Right lobe of liver (tissue), 6 donors: Measurements from ENCODE around the gene PRG2. TPM values are rescaled to one million over a fixed set of nuclear protein-coding genes. Genes with fewer than 3 reads are reported as not detected.

Experiments used
- ATAC-seq, 4 donors: fragments of 200-7000 bp; cut with Tn5 transposase; one replicate each; pipeline ENCODE4 v1.9.1; 2020; ENCODE audit warnings: mild to moderate bottlenecking in 4 of 4, moderate library complexity in 4 of 4
- DNase-seq, 3 donors: peaks; one replicate each; pipeline ENCODE4 v3.0.0-alpha.2; 2020
- H3K27ac ChIP-seq, 3 donors: fragments of 200-600 bp; one replicate each; pipeline ENCODE4 v1.8.0; 2022
- H3K27me3 ChIP-seq, 2 donors: fragments of 200-600 bp; one replicate each; pipeline ENCODE4 v1.8.0; 2022
- H3K36me3 ChIP-seq, 4 donors: fragments of 200-600 bp; sonication (generic) in 1 of 4; one replicate each; pipeline versions ENCODE4 v1.5.1 to v1.8.0; 2017 to 2022; ENCODE audit warnings: control low read depth in 1 of 4
- H3K4me1 ChIP-seq, 4 donors: fragments of 200-600 bp; sonication (generic) in 1 of 4; one replicate each; pipeline versions ENCODE4 v1.5.1 to v1.8.0; 2017 to 2022; ENCODE audit warnings: control low read depth in 1 of 4
- H3K4me3 ChIP-seq, 3 donors: fragments of 200-600 bp; one replicate each; pipeline ENCODE4 v1.8.0; 2022
- H3K9me3 ChIP-seq, 4 donors: fragments of 200-600 bp; sonication (generic) in 1 of 4; one replicate each; pipeline versions ENCODE4 v1.5.1 to v1.8.0; 2017 to 2022; ENCODE audit warnings: control low read depth in 1 of 4
- POLR2A ChIP-seq: fragments of 450-650 bp; IDR thresholded peaks from one replicate; pipeline ENCODE4 v1.6.1; 2017; ENCODE audit warnings: antibody characterized with exemption, mild to moderate bottlenecking
- WGBS: methylation state at CpG from one replicate; pipeline ENCODE4 v1.1.6; 2018; ENCODE audit warnings: low coverage, low lambda C conversion rate; ENCODE audit not compliant: insufficient coverage; ENCODE audit errors: missing lambda C conversion rate; 5-methylcytosine and 5-hydroxymethylcytosine counted together
- intact Hi-C, 2 donors: fragments of 100-400 bp; cut with DNase I; formaldehyde crosslinking; loops; one replicate each; pipeline versions ENCODE4 v1.11.2 to v1.14.1; 2022
- total RNA-seq, 6 experiments: library from RNA; depleted of rRNA in 2 of 6; stranded (reverse); fragments of >200 nt in 2 of 6; fragmentation: NEBNext Ultra II Directional in 3 of 6; extraction: Animal tissue kit (Norgen Biotek cat#: 25700) in 3 of 6; gene quantifications; one replicate each; pipeline versions ENCODE4 v1.1.0 to v1.2.4, GENCODE V29; 2016 to 2023
- TF ChIP-seq, protein P1 (sequence below), 4 donors: fragments of 200-600 bp in 3 of 4; fragments of 450-650 bp in 1 of 4; IDR thresholded peaks; one replicate each; pipeline versions ENCODE4 v1.5.1 to v1.8.0; 2016 to 2022; ENCODE audit warnings: antibody characterized with exemption in 4 of 4, mild to moderate bottlenecking in 2 of 4
- donor health status: DM: no; HTN: yes; CAD: no.
- donor health status: DM: no; HTN: no; CAD: no.
- donor health status: DM: no; HTN: no; CAD: no.
- donor health status: DM: no; HTN: yes; CAD: no.
- donor health status: DM: no; HTN: yes; CAD: no.

The PRG2 gene
- total RNA-seq, 6 experiments from 2014 or later, result 0.39 to 1.2 (median 0.86) TPM; not detected in 2

DNA sequence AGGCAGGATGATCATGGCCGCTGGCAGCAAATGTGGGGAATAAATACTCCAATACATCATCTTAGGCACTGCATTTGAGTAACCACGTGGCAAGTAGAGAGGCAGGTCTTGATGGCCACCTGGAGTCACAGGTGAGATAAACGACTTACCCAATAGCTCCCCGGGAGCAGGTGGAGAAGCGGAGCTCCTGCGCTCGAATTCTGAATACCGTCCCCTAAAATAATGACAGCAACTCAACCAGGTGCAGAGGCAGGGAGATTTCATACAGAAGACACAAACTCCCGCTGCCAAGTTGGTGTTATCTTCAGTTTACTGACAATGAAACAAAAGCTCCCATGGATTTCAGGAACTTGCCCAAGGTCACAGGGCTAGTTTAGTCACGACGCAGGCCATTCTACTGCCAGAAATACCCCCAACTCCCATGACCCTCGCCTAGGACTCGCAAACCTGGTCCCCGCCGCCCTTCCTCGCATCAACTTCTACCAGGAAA, 36.0 kb upstream of the PRG2 start:
- DNase-seq (peak in 1 of 3 donors; percentile 44), ATAC-seq (peak; percentile 1 to 20 (median 11))
- TF ChIP-seq, protein P1, sequence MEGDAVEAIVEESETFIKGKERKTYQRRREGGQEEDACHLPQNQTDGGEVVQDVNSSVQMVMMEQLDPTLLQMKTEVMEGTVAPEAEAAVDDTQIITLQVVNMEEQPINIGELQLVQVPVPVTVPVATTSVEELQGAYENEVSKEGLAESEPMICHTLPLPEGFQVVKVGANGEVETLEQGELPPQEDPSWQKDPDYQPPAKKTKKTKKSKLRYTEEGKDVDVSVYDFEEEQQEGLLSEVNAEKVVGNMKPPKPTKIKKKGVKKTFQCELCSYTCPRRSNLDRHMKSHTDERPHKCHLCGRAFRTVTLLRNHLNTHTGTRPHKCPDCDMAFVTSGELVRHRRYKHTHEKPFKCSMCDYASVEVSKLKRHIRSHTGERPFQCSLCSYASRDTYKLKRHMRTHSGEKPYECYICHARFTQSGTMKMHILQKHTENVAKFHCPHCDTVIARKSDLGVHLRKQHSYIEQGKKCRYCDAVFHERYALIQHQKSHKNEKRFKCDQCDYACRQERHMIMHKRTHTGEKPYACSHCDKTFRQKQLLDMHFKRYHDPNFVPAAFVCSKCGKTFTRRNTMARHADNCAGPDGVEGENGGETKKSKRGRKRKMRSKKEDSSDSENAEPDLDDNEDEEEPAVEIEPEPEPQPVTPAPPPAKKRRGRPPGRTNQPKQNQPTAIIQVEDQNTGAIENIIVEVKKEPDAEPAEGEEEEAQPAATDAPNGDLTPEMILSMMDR (IDR thresholded peaks at IDR 0.05), result no peak
- 2% methylated on average over 11 of the region's 16 CpGs for WGBS
- peak overlapping the region; percentile 98 to 99 (median 99) for H3K27ac ChIP-seq
- peaks cover 0 to 14% (median 7%) of the 10 kb centered on the region in 4 donors for H3K36me3 ChIP-seq
- no peaks in the 10 kb centered on the region for H3K27me3 ChIP-seq
- H3K4me3 ChIP-seq, result peak overlapping the region; percentile 66 to 70 (median 67)
- intact Hi-C loops, result no loop called here
- H3K9me3 ChIP-seq, result no peaks in the 10 kb centered on the region
- peaks cover 0 to 86% (median 30%) of the 10 kb centered on the region in 4 donors for H3K4me1 ChIP-seq

DNA sequence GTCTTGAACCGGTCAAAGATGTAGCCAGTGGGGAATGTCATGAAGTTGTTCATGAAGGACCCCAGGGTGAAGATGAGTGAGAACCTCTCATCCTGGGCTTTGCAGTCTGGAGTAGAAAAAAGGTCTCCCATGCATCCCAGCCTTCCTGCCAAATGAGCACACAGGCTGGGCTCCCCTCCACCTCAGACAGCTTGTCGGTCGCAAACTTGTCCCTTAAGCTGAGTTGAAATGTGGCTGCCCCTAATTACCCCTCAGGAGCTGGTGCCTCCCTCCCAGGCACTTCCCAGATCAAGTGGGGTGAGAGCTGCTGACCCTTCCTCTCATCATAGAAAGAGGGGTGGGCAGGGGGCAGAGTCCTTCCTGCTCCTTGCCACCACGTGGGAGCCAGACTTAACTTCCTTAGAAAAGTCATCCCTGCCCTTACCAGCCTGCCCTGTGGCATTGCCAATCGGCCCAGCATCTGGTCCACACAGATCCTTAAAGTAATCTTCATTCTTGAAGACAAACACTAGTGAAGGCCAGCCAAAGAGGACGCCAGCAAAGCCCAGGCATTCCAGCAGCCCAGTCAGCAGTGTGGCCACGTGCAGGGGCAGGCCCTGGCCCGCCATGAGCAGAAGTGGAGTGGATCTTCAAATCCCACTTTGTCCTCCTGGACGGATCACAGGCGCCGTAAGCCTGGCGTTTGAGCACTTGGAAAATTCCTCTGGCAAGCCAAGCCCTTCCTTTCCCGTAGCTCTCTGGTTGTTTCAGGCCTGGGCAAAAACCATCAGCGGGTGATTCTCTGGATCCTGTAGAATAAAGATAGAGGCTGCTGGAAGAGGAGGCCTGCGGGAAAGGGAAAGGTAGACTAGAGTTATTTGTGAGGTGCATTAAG, 35.4 kb upstream of the PRG2 start:
- peaks cover 0 to 18% (median 7%) of the 10 kb centered on the region in 4 donors for H3K36me3 ChIP-seq
- H3K4me1 ChIP-seq, result peaks cover 0 to 82% (median 28%) of the 10 kb centered on the region in 4 donors
- peak overlapping the region; percentile 98 to 99 (median 99) for H3K27ac ChIP-seq
- H3K9me3 ChIP-seq, result no peaks in the 10 kb centered on the region
- no peaks in the 10 kb centered on the region for H3K27me3 ChIP-seq
- WGBS, result 22% methylated on average over 9 of the region's 15 CpGs
- intact Hi-C loops, result no loop called here
- peak; percentile 51 to 69 (median 66) for DNase-seq
- no peak for TF ChIP-seq POLR2A
- TF ChIP-seq, protein P1 (IDR thresholded peaks at IDR 0.05), result no peak
- ATAC-seq, result peak in 3 of 4 donors; percentile 2 to 13 (median 3)
- peak overlapping the region; percentile 66 to 70 (median 67) for H3K4me3 ChIP-seq

DNA sequence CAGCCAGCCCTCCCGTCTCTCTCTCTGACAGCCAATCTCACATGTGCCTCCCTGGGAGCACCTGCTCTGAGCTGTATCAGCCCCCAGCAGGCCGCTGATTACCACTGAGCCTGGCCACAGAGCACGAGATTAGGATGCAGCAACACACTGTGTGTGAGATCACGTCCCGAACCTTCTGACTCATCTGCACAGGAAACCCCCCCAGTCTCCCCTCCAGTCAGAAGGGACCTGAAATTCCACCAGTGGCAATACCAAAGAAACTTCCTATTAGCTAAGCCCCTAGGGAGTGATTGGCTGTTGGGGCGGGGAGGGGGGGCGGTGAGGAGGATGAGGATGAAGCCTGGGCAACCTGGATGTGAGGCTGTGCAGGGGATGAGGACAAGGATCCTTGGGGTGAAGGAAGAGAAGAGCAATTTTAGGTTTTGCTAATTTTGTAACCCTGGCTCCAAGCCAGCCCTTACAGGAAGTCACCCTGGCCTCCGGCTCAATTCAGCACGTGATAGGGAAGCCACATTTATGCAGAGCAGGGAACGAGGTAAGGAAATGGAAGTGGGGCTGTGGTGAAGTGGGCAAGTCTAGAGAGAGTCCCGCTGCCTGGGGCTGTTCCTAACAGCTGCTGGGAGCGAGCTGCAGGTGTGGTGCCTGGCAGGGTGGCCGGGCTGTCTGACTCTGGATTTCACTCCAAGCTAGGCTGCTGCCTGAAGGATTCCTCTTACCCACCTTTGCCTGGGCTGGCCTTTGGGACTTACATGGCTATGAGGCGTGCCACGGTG, 34.5 kb upstream of the PRG2 start:
- TF ChIP-seq, protein P1 (IDR thresholded peaks at IDR 0.05), result no peak
- TF ChIP-seq POLR2A, result no peak
- Histone ChIP-seq H3K27ac (peak overlapping the region; percentile 98 to 99 (median 99)), H3K9me3 (no peaks in the 10 kb centered on the region), H3K27me3 (no peaks in the 10 kb centered on the region), H3K4me1 (peaks cover 0 to 74% (median 24%) of the 10 kb centered on the region in 4 donors), H3K36me3 (peaks cover 2 to 26% (median 9%) of the 10 kb centered on the region in 4 donors), H3K4me3 (peak overlapping the region; percentile 66 to 70 (median 67))
- intact Hi-C loops, result no loop called here
- peak; percentile 28 to 67 (median 51) for ATAC-seq
- peak; percentile 64 to 84 (median 75) for DNase-seq
- 22% methylated on average over 14 of the region's 15 CpGs for WGBS

DNA sequence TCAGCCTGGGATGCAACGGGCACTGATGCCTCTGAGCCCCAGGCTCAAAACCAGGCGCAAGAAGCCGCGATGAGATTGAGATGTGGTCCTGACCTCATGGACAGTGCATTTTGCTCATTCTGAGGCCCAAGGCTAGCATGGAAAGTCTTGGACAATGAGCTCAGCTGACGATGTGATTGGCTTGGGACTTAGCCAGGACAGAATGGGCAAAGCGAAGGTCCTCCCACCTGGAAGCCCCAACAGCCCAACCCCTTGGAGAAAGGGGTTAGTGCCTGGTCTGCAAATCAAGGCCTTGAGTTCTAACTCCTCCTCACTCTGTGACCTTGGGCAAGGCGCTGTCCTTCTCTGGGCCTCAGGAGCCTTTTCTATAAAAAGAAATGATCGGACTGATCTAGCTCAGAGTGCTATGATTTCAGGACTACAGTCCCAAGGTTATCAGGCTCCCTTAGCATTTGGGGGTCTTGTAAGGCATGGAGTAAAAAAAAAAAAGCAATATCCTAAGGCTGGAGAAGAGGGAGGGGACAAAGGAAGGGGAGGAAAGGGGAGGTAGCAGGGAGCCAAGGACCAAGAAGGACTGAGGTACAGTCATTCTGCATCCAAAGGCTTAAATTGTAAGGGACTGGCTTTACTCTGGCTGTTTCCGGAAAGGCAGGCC, 33.8 kb upstream of the PRG2 start:
- H3K27me3 ChIP-seq, result no peaks in the 10 kb centered on the region
- 86% methylated on average over 6 of the region's 9 CpGs for WGBS
- intact Hi-C loops, result no loop called here
- peaks cover 0 to 67% (median 21%) of the 10 kb centered on the region in 4 donors for H3K4me1 ChIP-seq
- H3K4me3 ChIP-seq, result peak overlapping the region; percentile 66 to 70 (median 67)
- H3K27ac ChIP-seq, result peak overlapping the region; percentile 98 to 99 (median 99)
- DNase-seq, result no peak
- peaks cover 2 to 33% (median 9%) of the 10 kb centered on the region in 4 donors for H3K36me3 ChIP-seq
- ATAC-seq, result no peak
- H3K9me3 ChIP-seq, result no peaks in the 10 kb centered on the region
- TF ChIP-seq POLR2A, result no peak
- TF ChIP-seq, protein P1 (IDR thresholded peaks at IDR 0.05), result no peak
